ENCODE results near the gene CENPM. TPM values are rescaled to one million over a fixed set of nuclear protein-coding genes. Genes with fewer than 3 reads are reported as not detected.

The CENPM gene
- total and polyA plus RNA-seq, 2 experiments from 2014 or later = 50.0 to 61.6 TPM

- Histone ChIP-seq H3K4me1 (ENCODE audit: insufficient read depth) (peaks cover 8% of the 10 kb centered on the region; the same call in 1 of the 2 replicates), H3K4me3 (no peak overlapping the region), H3F3A (replicated peaks; ENCODE audit: low read depth) (peaks cover 20% of the 10 kb centered on the region), H3K27me3 (ENCODE audit: insufficient read depth) (peaks cover 15% of the 10 kb centered on the region), H4K20me1 (replicated peaks; ENCODE audit: insufficient read depth) (peaks cover 10% of the 10 kb centered on the region), H3K4me2 (no peak overlapping the region), H3K79me2 (replicated peaks; ENCODE audit: insufficient read depth) (no peaks in the 10 kb centered on the region), H3K9me2 (ENCODE audit: insufficient read depth) (no peaks in the 10 kb centered on the region), H3K27ac (ENCODE audit: low read depth) (no peak overlapping the region), H2AFZ (no peak overlapping the region), H3K36me3 (ENCODE audit: insufficient read depth) (peaks cover 7% of the 10 kb centered on the region)
- H3K9me3 Mint-ChIP-seq = no peaks in the 10 kb centered on the region
- peaks cover 27% of the 10 kb centered on the region for H3K27me3 Mint-ChIP-seq (ENCODE audit: insufficient read depth, low read depth, poor library complexity)
- TF ChIP-seq EZH2 (IDR thresholded peaks at IDR 0.05; ENCODE audit: low read depth, unreplicated experiment) (no peak), STAT1 (IDR thresholded peaks at IDR 0.05; ENCODE audit: unreplicated experiment) (no peak), REST (IDR thresholded peaks at IDR 0.05; ENCODE audit: unreplicated experiment) (no peak), JUNB (IDR thresholded peaks at IDR 0.05; ENCODE audit: unreplicated experiment) (no peak), ZNF114 (CRISPR knock-in tag; IDR thresholded peaks at IDR 0.05) (no peak), EZH2phosphoT487 (IDR thresholded peaks at IDR 0.05; ENCODE audit: unreplicated experiment) (no peak), NANOG (IDR thresholded peaks at IDR 0.05; ENCODE audit: borderline replicate concordance) (no peak), ETS1 (IDR thresholded peaks at IDR 0.05) (no peak), ZNF462 (CRISPR knock-in tag; IDR thresholded peaks at IDR 0.05) (no peak), CTCF (conservative IDR thresholded peaks at IDR 0.05; ENCODE audit: low read depth in 2 of 2) (no peak), ZNF331 (CRISPR knock-in tag; IDR thresholded peaks at IDR 0.05; ENCODE audit: low read depth) (no peak), POLR2AphosphoS5 (IDR thresholded peaks at IDR 0.05; ENCODE audit: low read depth) (no peak), CREB1 (CRISPR knock-in tag; IDR thresholded peaks at IDR 0.05; ENCODE audit: low read depth) (no peak)
- H3K4me3 Mint-ChIP-seq = no peak overlapping the region
- ATAC-seq (no peak), DNase-seq (ENCODE audit: low spot score) (no peak)
- H3K36me3 Mint-ChIP-seq (ENCODE audit: low read depth) = peaks cover 40% of the 10 kb centered on the region
- no peak overlapping the region for H3K27ac Mint-ChIP-seq
- peaks cover 8% of the 10 kb centered on the region; the same call in 1 of the 3 replicates for H3K4me1 Mint-ChIP-seq
Measured at GRCh38 chr22:41904450-41905410, 42.2 kb downstream of the CENPM start.

Data from GM23338 (cell line).